ENCODE results near the gene RYR1. TPM values are rescaled to one million over a fixed set of nuclear protein-coding genes. Genes with fewer than 3 reads are reported as not detected.

Gene RYR1
- total and polyA plus RNA-seq, 2 of the 8 experiments (the other 6 are each of a cell fraction or from before 2014, with no cell fraction given) = 5.8 to 11.8 TPM

DNA sequence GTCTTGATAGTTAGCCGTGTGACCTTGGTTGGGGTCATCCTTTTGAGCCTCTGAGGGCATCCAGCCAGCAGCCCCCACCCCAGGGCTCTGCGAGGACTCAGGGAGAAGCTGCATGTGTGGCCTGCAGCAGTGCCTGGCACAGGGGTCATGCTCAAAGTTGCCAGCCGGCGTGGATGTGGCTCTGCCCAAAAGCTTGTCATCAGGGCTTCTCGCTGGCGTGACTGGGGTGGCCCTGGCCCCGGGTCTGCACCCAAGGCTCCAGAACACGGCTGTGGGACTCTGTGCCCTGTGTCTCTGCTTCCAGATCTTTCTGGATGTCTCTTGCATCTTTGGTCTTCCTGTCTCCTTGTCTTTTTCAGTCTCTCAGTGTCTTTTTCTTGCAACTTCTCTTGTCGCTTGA is 90.9 kb downstream of the RYR1 start (continued):
- TF ChIP-seq, protein P1, sequence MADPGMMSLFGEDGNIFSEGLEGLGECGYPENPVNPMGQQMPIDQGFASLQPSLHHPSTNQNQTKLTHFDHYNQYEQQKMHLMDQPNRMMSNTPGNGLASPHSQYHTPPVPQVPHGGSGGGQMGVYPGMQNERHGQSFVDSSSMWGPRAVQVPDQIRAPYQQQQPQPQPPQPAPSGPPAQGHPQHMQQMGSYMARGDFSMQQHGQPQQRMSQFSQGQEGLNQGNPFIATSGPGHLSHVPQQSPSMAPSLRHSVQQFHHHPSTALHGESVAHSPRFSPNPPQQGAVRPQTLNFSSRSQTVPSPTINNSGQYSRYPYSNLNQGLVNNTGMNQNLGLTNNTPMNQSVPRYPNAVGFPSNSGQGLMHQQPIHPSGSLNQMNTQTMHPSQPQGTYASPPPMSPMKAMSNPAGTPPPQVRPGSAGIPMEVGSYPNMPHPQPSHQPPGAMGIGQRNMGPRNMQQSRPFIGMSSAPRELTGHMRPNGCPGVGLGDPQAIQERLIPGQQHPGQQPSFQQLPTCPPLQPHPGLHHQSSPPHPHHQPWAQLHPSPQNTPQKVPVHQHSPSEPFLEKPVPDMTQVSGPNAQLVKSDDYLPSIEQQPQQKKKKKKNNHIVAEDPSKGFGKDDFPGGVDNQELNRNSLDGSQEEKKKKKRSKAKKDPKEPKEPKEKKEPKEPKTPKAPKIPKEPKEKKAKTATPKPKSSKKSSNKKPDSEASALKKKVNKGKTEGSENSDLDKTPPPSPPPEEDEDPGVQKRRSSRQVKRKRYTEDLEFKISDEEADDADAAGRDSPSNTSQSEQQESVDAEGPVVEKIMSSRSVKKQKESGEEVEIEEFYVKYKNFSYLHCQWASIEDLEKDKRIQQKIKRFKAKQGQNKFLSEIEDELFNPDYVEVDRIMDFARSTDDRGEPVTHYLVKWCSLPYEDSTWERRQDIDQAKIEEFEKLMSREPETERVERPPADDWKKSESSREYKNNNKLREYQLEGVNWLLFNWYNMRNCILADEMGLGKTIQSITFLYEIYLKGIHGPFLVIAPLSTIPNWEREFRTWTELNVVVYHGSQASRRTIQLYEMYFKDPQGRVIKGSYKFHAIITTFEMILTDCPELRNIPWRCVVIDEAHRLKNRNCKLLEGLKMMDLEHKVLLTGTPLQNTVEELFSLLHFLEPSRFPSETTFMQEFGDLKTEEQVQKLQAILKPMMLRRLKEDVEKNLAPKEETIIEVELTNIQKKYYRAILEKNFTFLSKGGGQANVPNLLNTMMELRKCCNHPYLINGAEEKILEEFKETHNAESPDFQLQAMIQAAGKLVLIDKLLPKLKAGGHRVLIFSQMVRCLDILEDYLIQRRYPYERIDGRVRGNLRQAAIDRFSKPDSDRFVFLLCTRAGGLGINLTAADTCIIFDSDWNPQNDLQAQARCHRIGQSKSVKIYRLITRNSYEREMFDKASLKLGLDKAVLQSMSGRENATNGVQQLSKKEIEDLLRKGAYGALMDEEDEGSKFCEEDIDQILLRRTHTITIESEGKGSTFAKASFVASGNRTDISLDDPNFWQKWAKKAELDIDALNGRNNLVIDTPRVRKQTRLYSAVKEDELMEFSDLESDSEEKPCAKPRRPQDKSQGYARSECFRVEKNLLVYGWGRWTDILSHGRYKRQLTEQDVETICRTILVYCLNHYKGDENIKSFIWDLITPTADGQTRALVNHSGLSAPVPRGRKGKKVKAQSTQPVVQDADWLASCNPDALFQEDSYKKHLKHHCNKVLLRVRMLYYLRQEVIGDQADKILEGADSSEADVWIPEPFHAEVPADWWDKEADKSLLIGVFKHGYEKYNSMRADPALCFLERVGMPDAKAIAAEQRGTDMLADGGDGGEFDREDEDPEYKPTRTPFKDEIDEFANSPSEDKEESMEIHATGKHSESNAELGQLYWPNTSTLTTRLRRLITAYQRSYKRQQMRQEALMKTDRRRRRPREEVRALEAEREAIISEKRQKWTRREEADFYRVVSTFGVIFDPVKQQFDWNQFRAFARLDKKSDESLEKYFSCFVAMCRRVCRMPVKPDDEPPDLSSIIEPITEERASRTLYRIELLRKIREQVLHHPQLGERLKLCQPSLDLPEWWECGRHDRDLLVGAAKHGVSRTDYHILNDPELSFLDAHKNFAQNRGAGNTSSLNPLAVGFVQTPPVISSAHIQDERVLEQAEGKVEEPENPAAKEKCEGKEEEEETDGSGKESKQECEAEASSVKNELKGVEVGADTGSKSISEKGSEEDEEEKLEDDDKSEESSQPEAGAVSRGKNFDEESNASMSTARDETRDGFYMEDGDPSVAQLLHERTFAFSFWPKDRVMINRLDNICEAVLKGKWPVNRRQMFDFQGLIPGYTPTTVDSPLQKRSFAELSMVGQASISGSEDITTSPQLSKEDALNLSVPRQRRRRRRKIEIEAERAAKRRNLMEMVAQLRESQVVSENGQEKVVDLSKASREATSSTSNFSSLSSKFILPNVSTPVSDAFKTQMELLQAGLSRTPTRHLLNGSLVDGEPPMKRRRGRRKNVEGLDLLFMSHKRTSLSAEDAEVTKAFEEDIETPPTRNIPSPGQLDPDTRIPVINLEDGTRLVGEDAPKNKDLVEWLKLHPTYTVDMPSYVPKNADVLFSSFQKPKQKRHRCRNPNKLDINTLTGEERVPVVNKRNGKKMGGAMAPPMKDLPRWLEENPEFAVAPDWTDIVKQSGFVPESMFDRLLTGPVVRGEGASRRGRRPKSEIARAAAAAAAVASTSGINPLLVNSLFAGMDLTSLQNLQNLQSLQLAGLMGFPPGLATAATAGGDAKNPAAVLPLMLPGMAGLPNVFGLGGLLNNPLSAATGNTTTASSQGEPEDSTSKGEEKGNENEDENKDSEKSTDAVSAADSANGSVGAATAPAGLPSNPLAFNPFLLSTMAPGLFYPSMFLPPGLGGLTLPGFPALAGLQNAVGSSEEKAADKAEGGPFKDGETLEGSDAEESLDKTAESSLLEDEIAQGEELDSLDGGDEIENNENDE (IDR thresholded peaks at IDR 0.05; ENCODE audit: insufficient replicate concordance, low read length) = no peak
- TF ChIP-seq PHF8 (conservative IDR thresholded peaks at IDR 0.05; ENCODE audit: low read depth, low read length) = no peak
